HepG2 (cell line): Measurements from ENCODE around the gene METAP2. TPM values are rescaled to one million over a fixed set of nuclear protein-coding genes. Genes with fewer than 3 reads are reported as not detected.

ENCODE experiments used
- ATAC-seq: fragments of 200-7000 bp; cut with Tn5 transposase; 3 replicates; pipeline ENCODE4 v1.9.1; 2020; ENCODE audit warnings: mild to moderate bottlenecking, moderate library complexity
- BruUV-seq: library from RNA; stranded (reverse); fragments of 400-500 nt; replicated peaks from 2 replicates; lab custom pipeline; 2021; lab: Mats Ljungman, UMichigan
- CTCF ChIA-PET: fragments of 300-600 bp; formaldehyde crosslinking; extraction: SDS; loops from one replicate; lab custom pipeline; 2021; ENCODE audit warnings: low total read pairs, inconsistent platforms, low intra/inter-chr PET ratio; lab: Yijun Ruan, JAX
- POLR2A ChIA-PET: fragments of 350-600 bp; sonication (Branson Sonifier 250); formaldehyde crosslinking; loops from one replicate; lab custom pipeline; 2020; ENCODE audit warnings: antibody characterized with exemption, inconsistent platforms; lab: Yijun Ruan, JAX
- DNase-seq: peaks from one replicate; pipeline ENCODE4 v3.0.0-alpha.2; 2015; ENCODE audit warnings: low spot score
- FAIRE-seq: peaks from 3 replicates; lab custom pipeline; 2011; peaks lifted over from hg19 to GRCh38; lab: Jason Lieb, UNC
- H2AFZ ChIP-seq: one replicate; pipeline ENCODE4 v1.6.1; 2011; ENCODE audit warnings: low read length, inconsistent platforms
- H3K27ac ChIP-seq: fragments of 300-600 bp; 3 replicates; pipeline ENCODE4 v1.8.0; 2011; ENCODE audit warnings: mixed run types, mild to moderate bottlenecking, mixed read lengths, low read length, inconsistent platforms; ENCODE audit not compliant: insufficient read depth; ENCODE audit errors: extremely low read length
- H3K27me3 ChIP-seq, 2 experiments: fragments of 200-600 bp in 1 of 2; 2 replicates in 1 of 2; 3 replicates in 1 of 2; pipeline versions ENCODE4 v1.6.0 to v1.8.0; 2011; ENCODE audit warnings: low read length in 2 of 2, mild to moderate bottlenecking in 2 of 2, moderate library complexity in 2 of 2, inconsistent platforms in 1 of 2; ENCODE audit not compliant: insufficient read depth in 2 of 2, control insufficient read depth in 1 of 2
- H3K36me3 ChIP-seq, 2 experiments: fragments of 200-600 bp in 1 of 2; replicated peaks in 1 of 2; 2 replicates in 1 of 2; 3 replicates in 1 of 2; pipeline versions ENCODE4 v1.5.1 to v1.8.0; 2011; ENCODE audit warnings: low read length in 2 of 2, inconsistent platforms in 1 of 2; ENCODE audit not compliant: insufficient read depth in 2 of 2, control insufficient read depth in 1 of 2
- H3K4me1 ChIP-seq: 2 replicates; pipeline ENCODE4 v1.5.1; 2012; ENCODE audit warnings: low read length, inconsistent platforms; ENCODE audit not compliant: insufficient read depth
- H3K4me2 ChIP-seq: 2 replicates; pipeline ENCODE4 v1.6.0; 2011; ENCODE audit warnings: low read depth, low read length, inconsistent platforms
- H3K4me3 ChIP-seq, 3 experiments: fragments of 200-600 bp in 1 of 3; sonication (generic), shearing (Covaris generic) in 1 of 3; replicated peaks in 1 of 3; 2 replicates each; pipeline ENCODE4 v1.5.1; 2011 to 2016; ENCODE audit warnings: low read length in 3 of 3, inconsistent platforms in 2 of 3, low read depth in 2 of 3, mild to moderate bottlenecking in 2 of 3, control low read depth in 1 of 3, mixed read lengths in 1 of 3; ENCODE audit not compliant: insufficient read depth in 1 of 3
- H3K79me2 ChIP-seq: one replicate; pipeline ENCODE4 v1.6.1; 2011; ENCODE audit warnings: low read length, inconsistent platforms; ENCODE audit not compliant: insufficient read depth
- H3K9ac ChIP-seq: 2 replicates; pipeline ENCODE4 v1.6.0; 2011; ENCODE audit warnings: mild to moderate bottlenecking, low read depth, low read length, inconsistent platforms; ENCODE audit not compliant: insufficient read depth
- H3K9me3 ChIP-seq: 2 replicates; pipeline ENCODE4 v1.5.1; 2012; ENCODE audit warnings: mild to moderate bottlenecking, low read length
- H4K20me1 ChIP-seq: 2 replicates; pipeline ENCODE4 v1.6.0; 2011; ENCODE audit warnings: inconsistent platforms, mild to moderate bottlenecking, low read length, moderate library complexity; ENCODE audit not compliant: insufficient read depth
- FOXO1 ChIP-seq: sonication (generic); formaldehyde crosslinking; IDR thresholded peaks from 2 replicates; pipeline ENCODE4 v1.4.0; 2020; ENCODE audit warnings: missing genetic modification reagents
- GATA4 ChIP-seq: sonication (generic); IDR thresholded peaks from 2 replicates; pipeline ENCODE4 v1.6.1; 2016; ENCODE audit warnings: antibody characterized with exemption, low read depth, borderline replicate concordance
- KAT2B ChIP-seq: fragments of 150-350 bp; IDR thresholded peaks from 2 replicates; pipeline ENCODE4 v1.6.1; 2014; ENCODE audit warnings: low read depth, low read length, borderline replicate concordance
- KLF12 ChIP-seq: sonication (generic); formaldehyde crosslinking; IDR thresholded peaks from 2 replicates; pipeline ENCODE4 v1.4.0; 2020; ENCODE audit warnings: missing genetic modification reagents, borderline replicate concordance
- MAF1 ChIP-seq: sonication (generic); formaldehyde crosslinking; IDR thresholded peaks from 2 replicates; pipeline ENCODE4 v1.5.0; 2020; ENCODE audit warnings: missing genetic modification reagents, borderline replicate concordance
- MBD4 ChIP-seq: IDR thresholded peaks from 2 replicates; pipeline ENCODE4 v1.6.1; 2012; ENCODE audit warnings: low read length, inconsistent platforms, borderline replicate concordance
- NFYB ChIP-seq: sonication (generic); formaldehyde crosslinking; IDR thresholded peaks from 2 replicates; pipeline ENCODE4 v1.4.0; 2020; ENCODE audit warnings: missing genetic modification reagents
- PITX1 ChIP-seq: sonication (generic); formaldehyde crosslinking; IDR thresholded peaks from 2 replicates; pipeline ENCODE4 v1.5.1; 2020; ENCODE audit warnings: mild to moderate bottlenecking, missing genetic modification reagents
- RFX1 ChIP-seq: fragments of 450-650 bp; IDR thresholded peaks from 2 replicates; pipeline ENCODE4 v1.6.1; 2017
- SRF ChIP-seq: IDR thresholded peaks from 2 replicates; pipeline ENCODE4 v1.6.1; 2011; ENCODE audit warnings: mild to moderate bottlenecking, low read depth, low read length, moderate library complexity
- TEAD2 ChIP-seq: sonication (generic); formaldehyde crosslinking; IDR thresholded peaks from 2 replicates; pipeline ENCODE4 v1.9.0; 2021; ENCODE audit warnings: missing genetic modification reagents
- TSC22D2 ChIP-seq: sonication (generic); formaldehyde crosslinking; IDR thresholded peaks from 2 replicates; pipeline ENCODE4 v1.5.1; 2020; ENCODE audit warnings: missing genetic modification reagents, mild to moderate bottlenecking, borderline replicate concordance
- ZNF775 ChIP-seq: sonication (generic); formaldehyde crosslinking; IDR thresholded peaks from 2 replicates; pipeline ENCODE4 v1.4.0; 2020; ENCODE audit warnings: missing genetic modification reagents, mild to moderate bottlenecking, moderate library complexity, borderline replicate concordance
- ZNF841 ChIP-seq: sonication (generic); formaldehyde crosslinking; IDR thresholded peaks from 2 replicates; pipeline ENCODE4 v1.8.1; 2023; ENCODE audit warnings: missing genetic modification reagents, borderline replicate concordance
- WGBS: methylation state at CpG from one replicate; pipeline ENCODE4 v1.1.6; 2017; ENCODE audit warnings: low lambda C conversion rate; 5-methylcytosine and 5-hydroxymethylcytosine counted together
- in situ Hi-C: cut with HindIII; loops from 2 replicates; pipeline ENCODE4 v1.10.0; 2017; ENCODE audit warnings: low pct_unique_long_range_greater_than_20kb; ENCODE audit not compliant: extremely low pct_ligation_motif_present
- intact Hi-C: fragments of 100-400 bp; cut with micrococcal nuclease; formaldehyde crosslinking; loops from one replicate; pipeline ENCODE4 v1.10.0; 2022; ENCODE audit not compliant: unreplicated experiment
- polyA plus RNA-seq, 8 experiments: library from polyadenylated mRNA; depleted of rRNA in 3 of 8; stranded (reverse) in 7 of 8; unstranded in 1 of 8; fragments of >200 nt; fragmentation: Illumina TruSeq in 4 of 8; extraction: Trizol in 4 of 8; gene quantifications; 2 replicates each; pipeline versions ENCODE4 v1.2.1 to v1.2.3, GENCODE V29; 2011 to 2016; ENCODE audit warnings: low read depth in 4 of 8, missing spikeins in 1 of 8, mixed read lengths in 1 of 8; ENCODE audit not compliant: insufficient read depth in 1 of 8
- total RNA-seq, 5 experiments: library from RNA; depleted of rRNA; stranded (reverse); fragments of >200 nt; fragmentation: Illumina TruSeq; extraction: Trizol; gene quantifications; 2 replicates each; pipeline ENCODE4 v1.2.3, GENCODE V29; 2016; ENCODE audit warnings: low read depth in 1 of 5
- TF ChIP-seq, protein P1 (sequence below): sonication (generic); formaldehyde crosslinking; IDR thresholded peaks from 2 replicates; pipeline ENCODE4 v1.8.0; 2022; ENCODE audit warnings: missing genetic modification reagents, mild to moderate bottlenecking, moderate library complexity, borderline replicate concordance
- TF ChIP-seq, protein P2 (sequence below): sonication (generic); formaldehyde crosslinking; IDR thresholded peaks from 2 replicates; pipeline ENCODE4 v1.5.1; 2020; ENCODE audit warnings: missing genetic modification reagents, mild to moderate bottlenecking, borderline replicate concordance
- TF ChIP-seq, protein P3 (sequence below): sonication (generic); formaldehyde crosslinking; IDR thresholded peaks from 2 replicates; pipeline ENCODE4 v1.8.0; 2022; ENCODE audit warnings: missing genetic modification reagents, low read depth, mild to moderate bottlenecking, borderline replicate concordance

The METAP2 gene
- total and polyA plus RNA-seq, 2 of the 13 experiments (the other 11 are each of a cell fraction or from before 2014, with no cell fraction given), result 67.8 to 131 TPM

DNA sequence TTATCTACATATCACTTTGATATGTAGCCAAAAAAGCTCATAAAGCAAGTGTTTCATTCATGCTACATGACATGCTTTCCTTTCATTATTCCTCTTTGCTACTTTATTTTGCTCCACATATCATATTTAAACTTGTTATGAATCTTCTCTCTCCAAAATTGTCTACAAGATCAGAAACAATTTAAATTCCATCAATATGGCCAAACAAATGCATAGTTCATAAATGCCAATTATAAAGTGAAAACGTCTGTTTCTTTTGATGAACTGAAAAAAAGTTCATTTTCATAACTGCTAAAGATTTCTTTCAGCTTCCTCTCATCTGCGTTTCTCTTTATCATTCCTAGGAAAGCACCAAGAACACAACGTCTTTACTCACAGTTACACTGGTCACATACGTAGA lies 54.5 kb downstream of the METAP2 start:
- BruUV-seq, result no TSS peak

More for the DNA sequence above, 54.5 kb downstream of the METAP2 start:
- H3K9me3 ChIP-seq, result no peaks in the 10 kb centered on the region
- no peak overlapping the region for H3K27ac ChIP-seq
- in situ Hi-C loops (loop anchor here (10.0 to 25.0 kb wide), 2 partner anchors 174 to 416 kb away; no protein-coding TSS in a partner anchor), intact Hi-C loops (no loop called here)
- DNase-seq (no peak), ATAC-seq (no peak), FAIRE-seq (no peak)
- 11% methylated on average over 4 of the region's 4 CpGs for WGBS
- H3K4me3 ChIP-seq, result no peak overlapping the region
- no peak overlapping the region for H2AFZ ChIP-seq
- no peak overlapping the region for H3K9ac ChIP-seq
- H3K4me1 ChIP-seq, result no peaks in the 10 kb centered on the region
- no peaks in the 10 kb centered on the region; a peak in 1 of 5 replicates for H3K27me3 ChIP-seq
- CTCF ChIA-PET, result no interaction called here
- H3K79me2 ChIP-seq, result no peaks in the 10 kb centered on the region
- H3K4me2 ChIP-seq, result no peak overlapping the region
- no peak for TF ChIP-seq PITX1 (CRISPR knock-in tag)
- TF ChIP-seq NFYB (CRISPR knock-in tag), result no peak
- TF ChIP-seq MAF1 (CRISPR knock-in tag), result no peak
- TF ChIP-seq GATA4, result no peak
- TF ChIP-seq FOXO1 (CRISPR knock-in tag), result no peak
- TF ChIP-seq, protein P1, sequence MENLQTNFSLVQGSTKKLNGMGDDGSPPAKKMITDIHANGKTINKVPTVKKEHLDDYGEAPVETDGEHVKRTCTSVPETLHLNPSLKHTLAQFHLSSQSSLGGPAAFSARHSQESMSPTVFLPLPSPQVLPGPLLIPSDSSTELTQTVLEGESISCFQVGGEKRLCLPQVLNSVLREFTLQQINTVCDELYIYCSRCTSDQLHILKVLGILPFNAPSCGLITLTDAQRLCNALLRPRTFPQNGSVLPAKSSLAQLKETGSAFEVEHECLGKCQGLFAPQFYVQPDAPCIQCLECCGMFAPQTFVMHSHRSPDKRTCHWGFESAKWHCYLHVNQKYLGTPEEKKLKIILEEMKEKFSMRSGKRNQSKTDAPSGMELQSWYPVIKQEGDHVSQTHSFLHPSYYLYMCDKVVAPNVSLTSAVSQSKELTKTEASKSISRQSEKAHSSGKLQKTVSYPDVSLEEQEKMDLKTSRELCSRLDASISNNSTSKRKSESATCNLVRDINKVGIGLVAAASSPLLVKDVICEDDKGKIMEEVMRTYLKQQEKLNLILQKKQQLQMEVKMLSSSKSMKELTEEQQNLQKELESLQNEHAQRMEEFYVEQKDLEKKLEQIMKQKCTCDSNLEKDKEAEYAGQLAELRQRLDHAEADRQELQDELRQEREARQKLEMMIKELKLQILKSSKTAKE (CRISPR knock-in tag), result no peak
- TF ChIP-seq RFX1, result no peak
- no peak for TF ChIP-seq TSC22D2
- TF ChIP-seq, protein P2, sequence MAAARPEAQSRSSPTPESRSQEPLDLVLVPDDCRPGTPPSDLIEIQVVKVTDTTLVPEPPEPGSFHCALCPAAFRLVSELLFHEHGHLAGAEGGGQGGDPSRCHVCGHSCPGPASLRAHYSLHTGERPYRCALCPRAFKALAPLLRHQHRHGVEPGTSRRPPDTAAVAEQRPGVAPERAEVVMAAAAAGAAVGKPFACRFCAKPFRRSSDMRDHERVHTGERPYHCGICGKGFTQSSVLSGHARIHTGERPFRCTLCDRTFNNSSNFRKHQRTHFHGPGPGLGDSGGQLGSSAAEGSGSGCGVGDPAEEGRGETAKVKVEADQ (CRISPR knock-in tag), result no peak
- TF ChIP-seq, protein P3, sequence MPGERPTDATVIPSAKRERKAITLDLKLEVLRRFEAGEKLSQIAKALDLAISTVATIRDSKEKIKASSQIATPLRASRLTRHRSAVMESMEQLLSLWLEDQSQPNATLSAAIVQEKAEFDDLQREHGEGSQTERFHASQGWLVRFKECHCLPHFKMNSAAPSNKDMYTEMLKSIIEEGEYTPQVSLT, result no peak
- no peak for TF ChIP-seq KAT2B
- no peak for TF ChIP-seq ZNF775 (CRISPR knock-in tag)
- TF ChIP-seq MBD4, result no peak
- TF ChIP-seq SRF, result no peak
- TF ChIP-seq TEAD2 (CRISPR knock-in tag), result no peak
- no peak for TF ChIP-seq KLF12 (CRISPR knock-in tag)
- TF ChIP-seq ZNF841, result no peak
- no peaks in the 10 kb centered on the region for H4K20me1 ChIP-seq
- POLR2A ChIA-PET, result no interaction called here
- H3K36me3 ChIP-seq, result no peaks in the 10 kb centered on the region
